KMS-11 (cell line): ENCODE measurements around the gene IFNAR2.

Experiments used
- H2AFZ ChIP-seq: fragments of 200-600 bp; sonication (generic); 2 replicates; pipeline ENCODE4 v1.6.1; 2016; ENCODE audit warnings: antibody characterized with exemption, mixed run types, low read depth
- H3K27ac ChIP-seq: fragments of 200-600 bp; sonication (generic); 2 replicates; pipeline ENCODE4 v1.6.1; 2016; ENCODE audit warnings: mild to moderate bottlenecking, mixed run types
- H3K27me3 ChIP-seq: fragments of 200-600 bp; sonication (generic); 2 replicates; pipeline ENCODE4 v1.6.1; 2017; ENCODE audit warnings: mild to moderate bottlenecking, low read depth, mixed run types, moderate library complexity; ENCODE audit not compliant: insufficient read depth
- H3K36me3 ChIP-seq: fragments of 200-600 bp; sonication (generic); 2 replicates; pipeline ENCODE4 v1.6.1; 2017; ENCODE audit warnings: mild to moderate bottlenecking, mixed run types; ENCODE audit not compliant: insufficient read depth
- H3K4me1 ChIP-seq: fragments of 200-600 bp; sonication (generic); 2 replicates; pipeline ENCODE4 v1.6.1; 2016; ENCODE audit warnings: mild to moderate bottlenecking, low read depth, mixed run types; ENCODE audit not compliant: poor library complexity, severe bottlenecking
- H3K4me2 ChIP-seq: fragments of 200-600 bp; sonication (generic); 2 replicates; pipeline ENCODE4 v1.7.0; 2016; ENCODE audit warnings: mild to moderate bottlenecking, mixed run types
- H3K4me3 ChIP-seq: fragments of 200-600 bp; sonication (generic); IDR thresholded peaks from 2 replicates; pipeline ENCODE4 v1.6.1; 2017; ENCODE audit warnings: low read depth, low read length, mixed read lengths; ENCODE audit not compliant: insufficient read depth
- H3K79me2 ChIP-seq: fragments of 200-600 bp; sonication (generic); 2 replicates; pipeline ENCODE4 v1.6.1; 2016; ENCODE audit warnings: low read depth, mixed run types; ENCODE audit not compliant: insufficient read depth
- H3K9ac ChIP-seq: fragments of 200-600 bp; sonication (generic); 2 replicates; pipeline ENCODE4 v1.6.1; 2016; ENCODE audit warnings: mild to moderate bottlenecking, mixed run types
- H4K20me1 ChIP-seq: fragments of 200-600 bp; sonication (generic); 2 replicates; pipeline ENCODE4 v1.6.1; 2016; ENCODE audit warnings: mild to moderate bottlenecking, mixed run types; ENCODE audit not compliant: insufficient read depth
- TF ChIP-seq, protein P1 (sequence below): fragments of 200-600 bp; sonication (generic); conservative IDR thresholded peaks from 2 replicates; pipeline ENCODE4 v1.6.1; 2017; ENCODE audit warnings: low read depth, mild to moderate bottlenecking, antibody characterized with exemption, low read length, moderate library complexity, mixed read lengths

IFNAR2 gene

GRCh38 chr21:33266050-33266788 lies 36.5 kb downstream of the IFNAR2 start, which contains the start of gene IL10RB:
TSS of gene IL10RB (plus strand) at chr21:33266367. CDS start at chr21:33266466, 99 bp downstream.
- H3K27me3 ChIP-seq, result no peaks in the 10 kb centered on the region
- H3K79me2 ChIP-seq, result peaks cover 8% of the 10 kb centered on the region; the same call in 1 of the 2 replicates
- H3K4me1 ChIP-seq, result peaks cover 49% of the 10 kb centered on the region
- H3K9ac ChIP-seq, result peak within 1 kb of the TSS; percentile 71
- H3K36me3 ChIP-seq, result no peaks in the 10 kb centered on the region; the same call in 1 of the 2 replicates
- H3K4me2 ChIP-seq, result peak within 1 kb of the TSS; percentile 66
- H3K27ac ChIP-seq, result peak within 1 kb of the TSS; percentile 50
- TF ChIP-seq, protein P1, sequence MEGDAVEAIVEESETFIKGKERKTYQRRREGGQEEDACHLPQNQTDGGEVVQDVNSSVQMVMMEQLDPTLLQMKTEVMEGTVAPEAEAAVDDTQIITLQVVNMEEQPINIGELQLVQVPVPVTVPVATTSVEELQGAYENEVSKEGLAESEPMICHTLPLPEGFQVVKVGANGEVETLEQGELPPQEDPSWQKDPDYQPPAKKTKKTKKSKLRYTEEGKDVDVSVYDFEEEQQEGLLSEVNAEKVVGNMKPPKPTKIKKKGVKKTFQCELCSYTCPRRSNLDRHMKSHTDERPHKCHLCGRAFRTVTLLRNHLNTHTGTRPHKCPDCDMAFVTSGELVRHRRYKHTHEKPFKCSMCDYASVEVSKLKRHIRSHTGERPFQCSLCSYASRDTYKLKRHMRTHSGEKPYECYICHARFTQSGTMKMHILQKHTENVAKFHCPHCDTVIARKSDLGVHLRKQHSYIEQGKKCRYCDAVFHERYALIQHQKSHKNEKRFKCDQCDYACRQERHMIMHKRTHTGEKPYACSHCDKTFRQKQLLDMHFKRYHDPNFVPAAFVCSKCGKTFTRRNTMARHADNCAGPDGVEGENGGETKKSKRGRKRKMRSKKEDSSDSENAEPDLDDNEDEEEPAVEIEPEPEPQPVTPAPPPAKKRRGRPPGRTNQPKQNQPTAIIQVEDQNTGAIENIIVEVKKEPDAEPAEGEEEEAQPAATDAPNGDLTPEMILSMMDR, result no peak
- no peak within 1 kb of the TSS for H3K4me3 ChIP-seq
- H2AFZ ChIP-seq, result peak within 1 kb of the TSS; percentile 86
- no peaks in the 10 kb centered on the region; the same call in 1 of the 2 replicates for H4K20me1 ChIP-seq

DNA sequence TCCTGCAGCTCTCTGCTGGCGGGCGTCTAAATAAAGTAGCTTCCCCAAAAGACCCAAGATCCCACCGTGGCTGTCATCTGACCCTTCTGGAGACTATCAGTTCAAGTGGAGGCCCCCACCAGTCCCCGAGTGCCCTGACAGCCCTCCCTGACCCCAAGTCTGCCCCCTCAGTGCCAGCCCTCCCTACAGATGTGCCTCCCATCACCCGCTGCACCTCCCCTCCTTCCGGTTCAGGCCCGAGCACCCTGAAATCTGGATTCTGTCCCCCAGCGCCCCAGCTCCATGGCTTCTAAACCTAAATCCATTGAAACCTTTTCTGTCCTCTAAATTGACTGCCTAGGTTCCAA lies 37.0 kb downstream of the IFNAR2 start:
- Histone ChIP-seq H3K79me2 (peaks cover 8% of the 10 kb centered on the region; the same call in 1 of the 2 replicates), H3K36me3 (no peaks in the 10 kb centered on the region; the same call in 1 of the 2 replicates), H3K27ac (peak overlapping the region; percentile 50), H3K27me3 (no peaks in the 10 kb centered on the region), H3K4me1 (peaks cover 43% of the 10 kb centered on the region), H4K20me1 (no peaks in the 10 kb centered on the region; the same call in 1 of the 2 replicates), H3K9ac (peak overlapping the region; percentile 71), H2AFZ (peak overlapping the region; percentile 86), H3K4me3 (no peak overlapping the region), H3K4me2 (peak overlapping the region; percentile 66)
- TF ChIP-seq, protein P1, result no peak

GRCh38 chr21:33267250-33267649 lies 37.5 kb downstream of the IFNAR2 start:
- H4K20me1 ChIP-seq, result no peaks in the 10 kb centered on the region; the same call in 1 of the 2 replicates
- H3K9ac ChIP-seq, result no peak overlapping the region; the same call in 1 of the 2 replicates
- no peaks in the 10 kb centered on the region for H3K27me3 ChIP-seq
- H3K4me2 ChIP-seq, result peak overlapping the region; percentile 66
- peak overlapping the region; percentile 86; the same call in 1 of the 2 replicates for H2AFZ ChIP-seq
- no peak overlapping the region for H3K4me3 ChIP-seq
- peaks cover 8% of the 10 kb centered on the region; the same call in 1 of the 2 replicates for H3K79me2 ChIP-seq
- no peak overlapping the region; the same call in 1 of the 2 replicates for H3K27ac ChIP-seq
- no peaks in the 10 kb centered on the region; the same call in 1 of the 2 replicates for H3K36me3 ChIP-seq
- H3K4me1 ChIP-seq, result peaks cover 38% of the 10 kb centered on the region
- TF ChIP-seq, protein P1, result no peak

DNA sequence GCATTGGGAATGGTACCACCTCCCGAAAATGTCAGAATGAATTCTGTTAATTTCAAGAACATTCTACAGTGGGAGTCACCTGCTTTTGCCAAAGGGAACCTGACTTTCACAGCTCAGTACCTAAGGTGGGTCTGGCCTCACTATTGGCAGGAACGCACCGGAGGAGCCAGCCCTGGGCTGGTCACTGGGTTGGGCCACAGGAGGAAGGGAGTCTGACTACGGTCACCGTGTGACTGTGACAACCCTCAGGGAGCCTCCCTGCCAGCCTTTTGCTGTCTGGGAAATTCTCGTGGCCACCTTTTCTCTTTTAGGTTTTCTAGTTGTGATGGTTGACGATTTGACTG lies 38.6 kb downstream of the IFNAR2 start:
- Histone ChIP-seq H2AFZ (no peak overlapping the region), H3K36me3 (no peaks in the 10 kb centered on the region; the same call in 1 of the 2 replicates), H3K4me2 (no peak overlapping the region), H3K9ac (no peak overlapping the region), H3K27ac (no peak overlapping the region), H3K4me3 (no peak overlapping the region), H3K4me1 (peaks cover 36% of the 10 kb centered on the region), H4K20me1 (no peaks in the 10 kb centered on the region; the same call in 1 of the 2 replicates), H3K79me2 (peaks cover 8% of the 10 kb centered on the region; the same call in 1 of the 2 replicates), H3K27me3 (no peaks in the 10 kb centered on the region)
- TF ChIP-seq, protein P1, result no peak
